WI38 (cell line): ENCODE results near the gene XKR7.
A peak's percentile ranks its signal among the peaks of the same experiment; 100 is the strongest.

Source experiments
- H3K4me3 ChIP-seq: 2 replicates; pipeline ENCODE4 v1.5.1; 2011; ENCODE audit warnings: low read depth, mild to moderate bottlenecking, control low read depth, low read length
- CTCF ChIP-seq: IDR thresholded peaks from 2 replicates; pipeline ENCODE4 v1.5.1; 2012; ENCODE audit warnings: low read depth, mild to moderate bottlenecking, control low read depth, low read length

Gene XKR7

GRCh38 chr20:31945785-31946184 lies 22.2 kb upstream of the XKR7 start:
- no peak for TF ChIP-seq CTCF
- no peak overlapping the region for H3K4me3 ChIP-seq

DNA sequence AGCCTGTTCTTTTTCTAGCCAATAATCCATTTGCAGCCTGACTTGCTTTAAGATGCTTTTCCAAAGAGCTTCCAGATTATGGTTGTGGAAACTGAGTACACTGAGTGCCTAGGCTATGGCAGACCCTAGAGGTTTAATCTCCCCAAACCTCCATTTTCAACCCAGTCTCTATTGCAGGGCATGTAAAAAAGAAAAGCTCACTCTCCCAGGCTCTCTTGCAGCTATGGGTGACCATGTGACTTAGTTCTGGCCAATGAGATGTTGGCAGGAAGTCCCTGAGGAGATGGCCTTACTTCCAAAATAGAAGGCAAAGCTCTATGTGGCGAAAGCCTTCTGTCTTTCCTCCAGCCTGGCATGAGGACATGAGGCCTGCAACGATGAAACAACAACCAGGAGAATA lies 19.9 kb upstream of the XKR7 start:
- no peak for TF ChIP-seq CTCF
- H3K4me3 ChIP-seq: no peak overlapping the region

- TF ChIP-seq CTCF: no peak
- no peak overlapping the region for H3K4me3 ChIP-seq
Measured at GRCh38 chr20:31949877-31950646, 17.9 kb upstream of the XKR7 start.

DNA sequence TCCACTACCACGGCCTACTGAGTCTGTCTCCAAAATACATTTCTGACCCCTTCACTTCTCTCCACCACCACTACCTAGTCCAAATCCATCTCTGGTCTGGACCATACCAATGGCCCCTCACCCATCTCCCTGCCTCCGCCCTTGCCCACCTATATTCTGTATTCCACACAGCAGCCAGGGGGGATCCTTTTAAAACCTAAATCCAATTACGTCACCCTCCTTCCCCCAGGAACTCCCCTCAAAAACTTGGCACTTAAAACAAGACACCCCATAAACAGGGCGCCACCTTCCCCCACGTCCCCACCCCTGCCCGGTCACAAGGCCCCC lies 16.8 kb upstream of the XKR7 start:
- TF ChIP-seq CTCF: no peak
- H3K4me3 ChIP-seq: peak overlapping the region; percentile 96

DNA sequence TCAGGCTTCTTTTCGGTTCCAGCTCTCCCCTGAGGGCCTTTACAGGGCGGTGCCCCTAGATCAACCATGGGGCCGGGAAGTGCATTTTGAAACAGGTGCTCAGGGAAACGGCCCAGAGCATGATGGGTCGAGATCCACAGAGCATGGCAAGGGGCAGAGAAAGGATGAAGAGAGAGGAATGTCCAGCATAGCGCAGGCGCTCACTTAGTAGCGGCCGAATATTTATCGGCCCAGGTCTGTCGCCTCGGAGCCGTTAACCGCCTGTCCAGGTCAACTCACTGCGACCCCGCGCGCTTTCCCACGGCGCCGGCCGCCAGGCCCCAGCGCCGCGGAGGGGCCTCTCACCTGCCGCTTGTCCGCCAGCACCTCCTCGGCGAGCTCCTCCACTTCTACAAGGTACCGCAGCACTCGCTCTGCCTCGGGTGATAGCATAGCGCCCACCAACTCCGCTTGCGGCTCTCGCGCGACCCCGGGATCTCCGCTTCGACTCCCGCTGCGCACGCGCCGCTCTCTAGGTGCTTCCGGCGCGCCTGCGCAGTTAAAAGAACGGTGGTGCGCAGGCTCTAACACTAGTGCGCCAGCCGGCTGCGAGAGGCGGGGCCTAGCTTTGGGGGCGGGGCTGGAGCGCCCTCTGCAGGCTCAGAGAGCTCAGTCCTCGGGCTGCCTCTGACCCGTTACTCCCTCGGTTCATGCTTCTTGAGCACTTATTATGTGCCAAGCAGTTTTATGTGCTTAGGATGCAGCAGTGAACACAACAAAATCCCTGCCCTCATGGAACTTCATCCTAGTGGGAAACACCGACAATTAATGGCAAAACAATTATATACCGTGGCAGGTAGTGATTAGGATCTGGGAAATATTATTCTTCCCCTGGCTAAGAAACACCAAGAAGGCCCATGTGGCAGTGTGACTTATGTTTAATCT lies 16.2 kb upstream of the XKR7 start, which contains the start of gene PDRG1:
TSS of gene PDRG1 (minus strand) at position 517 of the 924 bp plus-strand sequence. CDS start at position 432, 85 bp downstream.
- peak; percentile 80 for TF ChIP-seq CTCF
- peak within 1 kb of the TSS; percentile 96 for H3K4me3 ChIP-seq

DNA sequence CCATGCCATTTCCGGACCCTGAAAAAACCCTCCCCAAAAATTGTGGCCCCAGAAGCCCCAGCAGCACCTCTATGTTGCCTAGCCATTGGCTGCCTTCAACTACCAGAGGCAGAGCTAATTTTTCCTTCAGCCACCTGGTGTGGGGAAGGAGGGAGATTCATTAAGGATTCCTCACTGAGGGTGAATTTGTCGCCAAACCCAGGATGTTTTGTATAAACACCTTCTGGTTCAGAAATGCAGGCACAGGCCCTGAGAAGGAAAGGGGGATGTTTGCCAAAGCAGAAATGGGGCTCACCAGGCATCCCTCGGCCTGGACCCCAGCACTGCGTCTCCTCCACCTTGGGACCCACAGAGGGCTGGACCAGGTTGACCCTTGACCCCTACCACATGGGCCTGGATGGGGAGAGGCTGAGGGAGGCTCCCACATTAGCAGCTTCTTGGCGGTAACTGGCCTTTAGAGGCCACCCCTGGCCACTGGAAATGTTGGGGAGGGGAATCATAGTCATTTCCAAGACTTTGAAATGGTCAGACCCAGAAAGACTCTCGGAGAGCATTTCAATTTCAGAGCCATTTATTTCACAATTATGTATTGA lies 14.3 kb upstream of the XKR7 start:
- no peak overlapping the region for H3K4me3 ChIP-seq
- no peak for TF ChIP-seq CTCF
